ENCODE measurements around the gene DACT3.

DNA sequence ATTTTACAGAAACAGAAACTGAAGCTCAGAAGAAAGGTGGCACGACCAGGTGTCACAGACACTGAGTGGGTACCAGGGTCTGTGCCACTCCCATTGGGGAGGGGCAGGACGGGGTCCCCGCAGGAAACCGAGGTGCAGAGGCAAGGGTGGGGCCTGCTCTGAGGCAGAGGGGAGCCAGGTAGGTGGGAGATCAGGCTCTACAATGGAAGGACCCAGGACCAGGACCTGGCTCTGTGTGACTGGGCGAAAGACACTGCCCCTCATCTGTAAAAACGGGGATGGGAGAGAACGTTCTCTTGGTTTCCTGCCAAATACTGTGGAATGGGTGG is 38.9 kb downstream of the DACT3 start:
- no peak for TF ChIP-seq EP300 (IDR thresholded peaks at IDR 0.05)
- TF ChIP-seq, protein P1, sequence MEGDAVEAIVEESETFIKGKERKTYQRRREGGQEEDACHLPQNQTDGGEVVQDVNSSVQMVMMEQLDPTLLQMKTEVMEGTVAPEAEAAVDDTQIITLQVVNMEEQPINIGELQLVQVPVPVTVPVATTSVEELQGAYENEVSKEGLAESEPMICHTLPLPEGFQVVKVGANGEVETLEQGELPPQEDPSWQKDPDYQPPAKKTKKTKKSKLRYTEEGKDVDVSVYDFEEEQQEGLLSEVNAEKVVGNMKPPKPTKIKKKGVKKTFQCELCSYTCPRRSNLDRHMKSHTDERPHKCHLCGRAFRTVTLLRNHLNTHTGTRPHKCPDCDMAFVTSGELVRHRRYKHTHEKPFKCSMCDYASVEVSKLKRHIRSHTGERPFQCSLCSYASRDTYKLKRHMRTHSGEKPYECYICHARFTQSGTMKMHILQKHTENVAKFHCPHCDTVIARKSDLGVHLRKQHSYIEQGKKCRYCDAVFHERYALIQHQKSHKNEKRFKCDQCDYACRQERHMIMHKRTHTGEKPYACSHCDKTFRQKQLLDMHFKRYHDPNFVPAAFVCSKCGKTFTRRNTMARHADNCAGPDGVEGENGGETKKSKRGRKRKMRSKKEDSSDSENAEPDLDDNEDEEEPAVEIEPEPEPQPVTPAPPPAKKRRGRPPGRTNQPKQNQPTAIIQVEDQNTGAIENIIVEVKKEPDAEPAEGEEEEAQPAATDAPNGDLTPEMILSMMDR (IDR thresholded peaks at IDR 0.05), result no peak

Data from suprapubic skin (tissue), 3 donors.